Liver (tissue), 9 donors: ENCODE results near the gene MT3. TPM values are rescaled to one million over a fixed set of nuclear protein-coding genes. Genes with fewer than 3 reads are reported as not detected.
"Not testable (repeated sequence)": the region's sequence is repeated elsewhere in the genome, so short reads cannot be mapped to it uniquely, and the experiment has no call there.

Source experiments
- DNase-seq: peaks from one replicate; pipeline ENCODE4 v3.0.0-alpha.2; 2017; ENCODE audit warnings: low spot score
- H3K27ac ChIP-seq, 2 donors: one replicate each; pipeline ENCODE4 v1.7.0; 2013; ENCODE audit warnings: inconsistent platforms in 2 of 2, low read length in 2 of 2, control low read depth in 1 of 2, low read depth in 1 of 2, mild to moderate bottlenecking in 1 of 2
- H3K27me3 ChIP-seq, 4 donors: one replicate each; pipeline versions ENCODE4 v1.6.1 to v1.7.0; 2013; ENCODE audit warnings: low read length in 3 of 4, inconsistent platforms in 1 of 4, mild to moderate bottlenecking in 1 of 4, moderate library complexity in 1 of 4; ENCODE audit not compliant: control insufficient read depth in 4 of 4, insufficient read depth in 4 of 4
- H3K36me3 ChIP-seq, 4 donors: one replicate each; pipeline versions ENCODE4 v1.6.1 to v1.7.0; 2013; ENCODE audit warnings: low read length in 3 of 4, mild to moderate bottlenecking in 3 of 4, low read depth in 1 of 4, moderate library complexity in 1 of 4; ENCODE audit not compliant: control insufficient read depth in 4 of 4, insufficient read depth in 3 of 4
- H3K4me1 ChIP-seq, 4 donors: one replicate each; pipeline versions ENCODE4 v1.6.1 to v1.7.0; 2013; ENCODE audit warnings: low read length in 3 of 4, mild to moderate bottlenecking in 3 of 4, moderate library complexity in 1 of 4; ENCODE audit not compliant: control insufficient read depth in 4 of 4, insufficient read depth in 4 of 4
- H3K4me3 ChIP-seq, 3 donors: one replicate each; pipeline versions ENCODE4 v1.6.1 to v1.7.0; 2013; ENCODE audit warnings: low read length in 3 of 3, control low read depth in 1 of 3, low read depth in 1 of 3, mild to moderate bottlenecking in 1 of 3
- H3K9ac ChIP-seq, 2 donors: one replicate each; pipeline ENCODE4 v1.7.0; 2013; ENCODE audit warnings: low read length in 2 of 2, mild to moderate bottlenecking in 2 of 2, moderate library complexity in 2 of 2, control low read depth in 1 of 2, low read depth in 1 of 2
- H3K9me3 ChIP-seq, 4 donors: one replicate each; pipeline versions ENCODE4 v1.6.1 to v1.7.0; 2013; ENCODE audit warnings: low read length in 3 of 4; ENCODE audit not compliant: control insufficient read depth in 4 of 4
- ATF3 ChIP-seq: IDR thresholded peaks from 2 replicates; pipeline ENCODE4 v1.6.1; 2016; ENCODE audit warnings: antibody characterized with exemption
- CTCF ChIP-seq: fragments of 150-350 bp; IDR thresholded peaks from 2 replicates; pipeline ENCODE4 v1.5.1; 2017; ENCODE audit warnings: improper control_type of control experiment, low read depth, low read length; ENCODE audit not compliant: missing input control
- EGR1 ChIP-seq, 2 donors: IDR thresholded peaks; 2 replicates each; pipeline ENCODE4 v1.6.1; 2016 to 2018; ENCODE audit warnings: antibody characterized with exemption in 2 of 2, low read depth in 2 of 2
- FOXA1 ChIP-seq: IDR thresholded peaks from 2 replicates; pipeline ENCODE4 v1.6.1; 2016; ENCODE audit warnings: antibody characterized with exemption
- FOXA2 ChIP-seq: IDR thresholded peaks from 2 replicates; pipeline ENCODE4 v1.6.1; 2016; ENCODE audit warnings: antibody characterized with exemption
- GABPA ChIP-seq, 2 donors: IDR thresholded peaks in 1 of 2; conservative IDR thresholded peaks in 1 of 2; 2 replicates each; pipeline ENCODE4 v1.6.1; 2016; ENCODE audit warnings: antibody characterized with exemption in 2 of 2, mild to moderate bottlenecking in 1 of 2, moderate library complexity in 1 of 2
- HNF4A ChIP-seq, 2 donors: conservative IDR thresholded peaks; 2 replicates each; pipeline ENCODE4 v1.6.1; 2016; ENCODE audit warnings: antibody characterized with exemption in 2 of 2, mild to moderate bottlenecking in 2 of 2
- HNF4G ChIP-seq: IDR thresholded peaks from 2 replicates; pipeline ENCODE4 v1.6.1; 2016; ENCODE audit warnings: antibody characterized with exemption
- JUND ChIP-seq, 2 donors: IDR thresholded peaks; 2 replicates each; pipeline ENCODE4 v1.6.1; 2016; ENCODE audit warnings: antibody characterized with exemption in 2 of 2
- MAX ChIP-seq: IDR thresholded peaks from 2 replicates; pipeline ENCODE4 v1.6.1; 2016; ENCODE audit warnings: antibody characterized with exemption
- NR2F2 ChIP-seq: IDR thresholded peaks from 2 replicates; pipeline ENCODE4 v1.6.1; 2016; ENCODE audit warnings: antibody characterized with exemption
- RAD21 ChIP-seq, 2 donors: IDR thresholded peaks; 2 replicates each; pipeline ENCODE4 v1.6.1; 2016; ENCODE audit warnings: antibody characterized with exemption in 2 of 2, mild to moderate bottlenecking in 2 of 2
- REST ChIP-seq: IDR thresholded peaks from 2 replicates; pipeline ENCODE4 v1.6.1; 2016; ENCODE audit warnings: antibody characterized with exemption, mild to moderate bottlenecking
- RXRA ChIP-seq, 2 donors: IDR thresholded peaks; 2 replicates each; pipeline ENCODE4 v1.6.1; 2017 to 2018; ENCODE audit warnings: antibody characterized with exemption in 2 of 2, mild to moderate bottlenecking in 1 of 2
- SP1 ChIP-seq: IDR thresholded peaks from 2 replicates; pipeline ENCODE4 v1.6.1; 2018; ENCODE audit warnings: antibody characterized with exemption, mild to moderate bottlenecking
- TAF1 ChIP-seq: conservative IDR thresholded peaks from 2 replicates; pipeline ENCODE4 v1.6.1; 2016; ENCODE audit warnings: antibody characterized with exemption, mild to moderate bottlenecking
- ZBTB33 ChIP-seq: IDR thresholded peaks from 2 replicates; pipeline ENCODE4 v1.6.1; 2016; ENCODE audit warnings: antibody characterized with exemption
- WGBS: extraction: QIAGEN DNeasy Blood & Tissue Kit; methylation state at CpG from one replicate; pipeline ENCODE4 v1.1.7; 2013; 5-methylcytosine and 5-hydroxymethylcytosine counted together
- polyA plus RNA-seq, 2 donors: library from polyadenylated mRNA; stranded (reverse) in 1 of 2; unstranded in 1 of 2; fragments of 200-250 nt in 1 of 2; fragments of >200 nt in 1 of 2; fragmentation: Nextera tagmentation in 1 of 2; extraction: Ambion mirVana in 1 of 2; gene quantifications; one replicate each; pipeline versions ENCODE4 v1.2.1 to v1.2.3, GENCODE V29; 2013 to 2015
- total RNA-seq, 2 donors: library from RNA; depleted of rRNA; stranded (reverse); fragments of >200 nt; gene quantifications; one replicate each; pipeline ENCODE4 v1.2.3, GENCODE V29; 2014
- donor health status: healthy.
- donor health status: healthy.
- donor health status: healthy.
- donor health status: healthy.
- donor health status: healthy.

MT3 gene
- total and polyA plus RNA-seq, 4 donors = not detected

GRCh38 chr16:56577300-56577625 is 12.1 kb upstream of the MT3 start:
- no peaks in the 10 kb centered on the region for H3K36me3 ChIP-seq
- no peak overlapping the region for H3K27ac ChIP-seq
- WGBS = 75% methylated on average over 4 of the region's 4 CpGs
- no peaks in the 10 kb centered on the region for H3K4me1 ChIP-seq
- H3K4me3 ChIP-seq = no peak overlapping the region
- H3K27me3 ChIP-seq = no peaks in the 10 kb centered on the region
- H3K9me3 ChIP-seq = no peaks in the 10 kb centered on the region
- DNase-seq = no peak
- H3K9ac ChIP-seq = no peak overlapping the region
- no peak for TF ChIP-seq ZBTB33
- no peak for TF ChIP-seq HNF4A (conservative IDR thresholded peaks at IDR 0.05)
- no peak for TF ChIP-seq CTCF
- TF ChIP-seq FOXA2 = no peak
- TF ChIP-seq EGR1 (IDR thresholded peaks at IDR 0.05; ENCODE audit: low read depth in 2 of 2) = no peak
- TF ChIP-seq ATF3 = no peak

GRCh38 chr16:56580391-56581048 is 8.8 kb upstream of the MT3 start:
- DNase-seq = no peak
- Histone ChIP-seq H3K36me3 (no peaks in the 10 kb centered on the region), H3K27ac (no peak overlapping the region), H3K9me3 (no peaks in the 10 kb centered on the region), H3K9ac (no peak overlapping the region), H3K4me1 (no peaks in the 10 kb centered on the region), H3K27me3 (no peaks in the 10 kb centered on the region), H3K4me3 (no peak overlapping the region)
- WGBS = 87% methylated on average over 6 of the region's 6 CpGs
- TF ChIP-seq HNF4A (conservative IDR thresholded peaks at IDR 0.05) = no peak
- TF ChIP-seq RAD21 (IDR thresholded peaks at IDR 0.05) = no peak
- TF ChIP-seq NR2F2 = no peak
- no peak for TF ChIP-seq FOXA1
- TF ChIP-seq REST = no peak
- TF ChIP-seq SP1 = no peak
- TF ChIP-seq MAX = no peak
- no peak for TF ChIP-seq FOXA2
- TF ChIP-seq RXRA (IDR thresholded peaks at IDR 0.05) = no peak
- no peak for TF ChIP-seq ATF3
- no peak for TF ChIP-seq TAF1
- TF ChIP-seq ZBTB33 = no peak
- no peak for TF ChIP-seq HNF4G
- no peak for TF ChIP-seq JUND (IDR thresholded peaks at IDR 0.05)
- no peak for TF ChIP-seq GABPA (IDR thresholded peaks at IDR 0.05 in 1 of 2, conservative IDR thresholded peaks at IDR 0.05 in 1 of 2)

GRCh38 chr16:56582911-56583310 is 6.4 kb upstream of the MT3 start:
- not testable (repeated sequence) for H3K36me3 ChIP-seq, H3K9ac ChIP-seq
- WGBS = 95% methylated on average over 2 of the region's 2 CpGs

More at GRCh38 chr16:56582911-56583310, 6.4 kb upstream of the MT3 start:
- H3K4me1 ChIP-seq, H3K27me3 ChIP-seq, H3K9me3 ChIP-seq, H3K4me3 ChIP-seq, H3K27ac ChIP-seq, DNase-seq: not testable (repeated sequence)
